ENCODE data around the gene IL10.
"Not testable (repeated sequence)": the region's sequence is repeated elsewhere in the genome, so short reads cannot be mapped to it uniquely, and the experiment has no call there.

The IL10 gene

GRCh38 chr1:206768472-206769303 is 3.6 kb downstream of the IL10 start:
- DNase-seq (ENCODE audit: insufficient read length, low spot score) = no peak
- no peak for FAIRE-seq

- no peak for DNase-seq (ENCODE audit: insufficient read length, low spot score)
- FAIRE-seq = peak; percentile 94
These were observed 5.9 kb downstream of the IL10 start for GRCh38 chr1:206766251-206766856.

GRCh38 chr1:206765771-206766170 is 6.5 kb downstream of the IL10 start:
- not testable (repeated sequence) for FAIRE-seq; DNase-seq (ENCODE audit: insufficient read length, low spot score)

GRCh38 chr1:206762741-206763364 is 9.4 kb downstream of the IL10 start:
- not testable (repeated sequence) for FAIRE-seq; DNase-seq (ENCODE audit: insufficient read length, low spot score)

GRCh38 chr1:206761159-206761768 is 11.0 kb downstream of the IL10 start:
- FAIRE-seq (no peak), DNase-seq (ENCODE audit: insufficient read length, low spot score) (no peak)

GRCh38 chr1:206760590-206760989 is 11.7 kb downstream of the IL10 start:
- FAIRE-seq = no peak

GRCh38 chr1:206757524-206758266 is 14.6 kb downstream of the IL10 start:
- FAIRE-seq = no peak
- DNase-seq (ENCODE audit: insufficient read length, low spot score) = no peak

More at GRCh38 chr1:206760590-206760989, 11.7 kb downstream of the IL10 start:
- DNase-seq (ENCODE audit: insufficient read length, low spot score) = no peak

- DNase-seq (ENCODE audit: insufficient read length, low spot score) = no peak
These were observed 18.3 kb downstream of the IL10 start for GRCh38 chr1:206754011-206754410.

GRCh38 chr1:206753141-206753540 is 19.2 kb downstream of the IL10 start:
- no peak for DNase-seq (ENCODE audit: insufficient read length, low spot score)
- FAIRE-seq = no peak

More at GRCh38 chr1:206754011-206754410, 18.3 kb downstream of the IL10 start:
- no peak for FAIRE-seq

GRCh38 chr1:206752481-206752880 is 19.8 kb downstream of the IL10 start:
- no peak for FAIRE-seq
- DNase-seq (ENCODE audit: insufficient read length, low spot score) = no peak

GRCh38 chr1:206751891-206752290 is 20.4 kb downstream of the IL10 start:
- DNase-seq (ENCODE audit: insufficient read length, low spot score) = no peak
- FAIRE-seq = no peak

GRCh38 chr1:206748348-206749030 is 23.8 kb downstream of the IL10 start:
- FAIRE-seq = no peak
- DNase-seq (ENCODE audit: insufficient read length, low spot score) = no peak

- FAIRE-seq = no peak
- DNase-seq (ENCODE audit: insufficient read length, low spot score) = no peak
These were observed 27.0 kb downstream of the IL10 start for GRCh38 chr1:206745301-206745700.

GRCh38 chr1:206744683-206745082 is 27.6 kb downstream of the IL10 start:
- FAIRE-seq (peak; percentile 18), DNase-seq (ENCODE audit: insufficient read length, low spot score) (no peak)

GRCh38 chr1:206742719-206743383 is 29.4 kb downstream of the IL10 start:
- DNase-seq (ENCODE audit: insufficient read length, low spot score) (no peak), FAIRE-seq (peak; percentile 69)

- DNase-seq (ENCODE audit: insufficient read length, low spot score) (no peak), FAIRE-seq (peak; percentile 11)
These were observed 31.1 kb downstream of the IL10 start for GRCh38 chr1:206741142-206741701.

GRCh38 chr1:206739411-206740076 is 32.8 kb downstream of the IL10 start:
- DNase-seq (ENCODE audit: insufficient read length, low spot score) (peak; percentile 79), FAIRE-seq (peak; percentile 100)

Data from GM19239 (cell line).